CD4-positive, alpha-beta T cell treated with Interleukin-6 for 4 hours (primary cell): ENCODE measurements around the gene BCL2L13.
"Not testable (repeated sequence)": the region's sequence is repeated elsewhere in the genome, so short reads cannot be mapped to it uniquely, and the experiment has no call there.

ENCODE experiments used
- DNase-seq: peaks from one replicate; pipeline ENCODE4 v3.0.0-alpha.2; 2020; ENCODE audit warnings: mixed read lengths

Gene BCL2L13

DNA sequence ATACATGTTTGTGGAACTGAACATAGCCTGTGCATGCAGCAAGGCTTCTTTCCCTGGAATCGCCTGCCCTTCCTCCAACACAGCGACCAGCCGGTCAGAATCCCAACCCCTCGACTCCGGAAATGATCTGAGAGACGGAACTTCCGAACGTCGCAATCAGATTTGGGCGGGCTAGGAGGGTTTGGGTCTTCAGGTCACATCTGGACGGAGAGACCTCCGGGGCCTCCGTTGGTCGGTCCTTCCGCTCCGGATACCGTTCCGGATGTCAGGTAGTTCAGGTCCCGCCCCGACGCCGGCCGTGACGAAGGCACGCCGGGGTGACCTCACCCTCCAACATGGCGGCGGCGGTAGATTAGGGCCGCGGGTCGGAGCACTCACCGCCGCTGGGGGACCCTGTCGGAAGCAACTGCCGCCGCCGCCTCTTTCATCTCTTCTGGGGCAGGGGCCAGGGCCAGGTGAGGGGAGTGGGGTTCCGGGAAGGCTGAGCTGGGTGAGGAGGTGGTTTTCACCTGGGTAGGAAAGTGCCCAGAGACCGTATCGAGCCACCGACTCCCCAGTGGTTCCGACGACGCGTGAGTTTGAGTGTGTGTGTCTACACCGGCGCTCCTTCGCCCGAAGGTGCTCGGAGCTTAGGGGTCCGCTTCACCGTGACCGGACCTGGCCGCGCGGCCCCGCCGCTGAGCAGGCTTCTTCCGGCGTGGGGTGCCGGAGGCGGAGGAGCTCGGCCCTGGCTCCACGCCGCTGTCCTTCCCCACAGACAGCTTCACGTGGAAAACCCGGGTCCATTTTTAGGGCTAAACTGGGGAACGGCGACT lies at the start of gene BCL2L13:
Gene BCL2L13 (plus strand): TSS at position 326 of the 815 bp plus-strand sequence. CDS start 16,955 bp downstream, outside the sequence.
- DNase-seq: peak; percentile 89

DNA sequence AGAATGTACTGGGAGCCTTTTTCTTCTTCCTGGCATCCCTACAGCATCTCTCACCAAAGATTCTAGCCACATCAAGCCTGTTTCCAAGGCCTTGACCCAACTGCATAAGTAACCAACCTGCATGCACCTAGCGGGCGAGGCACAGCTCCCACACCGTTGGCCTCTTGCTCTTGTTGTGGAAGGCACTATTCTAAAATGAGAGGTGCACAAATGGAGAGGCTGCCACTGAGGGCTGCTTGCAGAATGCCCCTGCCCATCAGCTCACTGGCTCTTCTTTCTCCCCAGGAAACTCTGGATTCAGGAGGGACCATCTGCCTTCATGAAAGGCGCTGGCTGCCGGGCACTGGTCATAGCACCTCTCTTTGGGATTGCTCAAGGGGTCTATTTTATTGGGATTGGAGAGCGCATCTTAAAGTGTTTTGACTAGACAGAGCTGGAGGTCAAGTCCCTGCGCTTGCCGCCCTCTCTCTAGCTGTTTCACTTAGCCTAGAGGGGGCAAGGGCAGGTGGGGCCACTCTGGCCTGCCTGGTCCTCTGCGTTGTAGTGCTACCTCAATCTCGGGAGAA lies 48.7 kb upstream of the BCL2L13 start:
- DNase-seq: no peak

DNA sequence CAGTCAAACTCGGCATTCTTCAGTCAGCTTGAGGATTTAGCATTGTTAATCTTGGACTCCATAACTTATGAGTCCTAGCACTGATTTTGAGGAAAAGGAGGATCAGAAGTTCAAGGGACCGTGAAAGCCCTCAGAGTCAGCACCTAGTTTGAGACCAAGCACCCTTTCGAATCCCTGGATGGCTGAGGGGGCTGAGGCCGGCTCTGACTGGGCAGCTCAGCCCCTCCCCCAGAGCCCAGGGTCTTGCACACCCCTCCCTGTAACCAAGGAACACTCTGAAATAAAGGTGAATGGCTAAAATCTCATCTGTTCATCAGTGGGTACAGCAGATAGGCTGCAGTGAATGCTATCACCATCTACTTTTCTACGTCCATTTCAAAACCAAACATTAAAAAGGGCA lies 48.0 kb upstream of the BCL2L13 start:
- DNase-seq: no peak

GRCh38 chr22:17592201-17592600 lies 46.4 kb upstream of the BCL2L13 start:
- no peak for DNase-seq

DNA sequence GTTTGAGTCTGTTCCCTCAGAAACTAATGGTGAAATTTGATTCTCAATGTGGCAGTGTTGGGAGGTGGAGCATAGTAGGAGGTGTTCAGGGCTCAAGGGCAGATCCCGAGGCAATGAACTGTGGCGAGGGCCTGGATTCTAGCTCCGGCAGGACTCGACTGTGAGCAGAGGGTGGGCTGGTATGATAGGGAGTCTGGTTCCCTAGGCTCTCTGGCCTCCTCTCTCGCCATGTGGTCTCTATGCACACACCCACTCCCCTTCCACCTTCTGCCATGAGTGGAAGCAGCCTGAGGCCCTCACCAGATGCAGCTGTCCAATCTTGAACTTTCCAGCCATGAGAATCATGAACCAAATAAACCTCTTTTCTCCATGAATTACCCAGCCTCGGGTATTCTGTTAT lies 42.3 kb upstream of the BCL2L13 start:
- no peak for DNase-seq

GRCh38 chr22:17597217-17597616 lies 41.3 kb upstream of the BCL2L13 start:
- DNase-seq: no peak

GRCh38 chr22:17598318-17598717 lies 40.2 kb upstream of the BCL2L13 start:
- DNase-seq: no peak

DNA sequence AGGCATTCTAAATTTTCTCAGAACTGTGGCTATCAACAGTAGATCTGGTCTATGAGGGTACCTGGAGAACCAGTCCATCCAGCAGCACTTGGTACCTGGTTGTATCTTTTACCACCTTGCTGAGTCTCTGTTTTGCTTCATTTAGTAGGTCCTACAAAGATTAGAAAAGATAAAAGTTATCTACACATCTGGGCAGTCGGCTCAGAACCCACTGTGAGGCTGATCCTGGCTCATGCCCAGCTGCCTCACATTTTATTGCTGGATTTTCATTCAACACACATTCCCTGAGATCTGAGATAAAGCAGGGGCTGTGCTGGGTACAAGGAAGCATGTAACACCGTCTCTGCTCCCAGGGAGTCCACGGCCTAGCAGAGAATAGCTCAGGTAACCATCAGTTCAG lies 37.5 kb upstream of the BCL2L13 start:
- DNase-seq: no peak

DNA sequence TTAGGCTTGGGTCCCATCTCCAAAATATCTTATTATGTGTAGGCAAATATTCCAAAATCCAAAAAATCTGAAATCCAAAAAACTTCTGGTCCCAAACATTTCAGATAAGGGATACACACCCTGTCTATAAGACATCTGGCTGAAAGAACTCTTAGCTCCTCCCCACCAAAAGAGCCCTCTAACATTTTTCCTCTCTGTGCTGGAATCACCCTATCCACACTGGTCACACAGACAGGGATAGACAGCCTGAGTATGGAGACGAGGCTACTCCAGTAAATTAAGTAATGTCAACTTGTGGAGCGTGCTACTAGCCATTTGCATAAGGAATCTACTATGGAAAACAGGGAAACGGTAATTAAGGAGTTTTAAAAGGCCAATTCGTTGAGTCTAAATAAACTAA lies 34.9 kb upstream of the BCL2L13 start:
- no peak for DNase-seq

- DNase-seq: no peak
Observed at GRCh38 chr22:17606496-17606895, 32.1 kb upstream of the BCL2L13 start.

DNA sequence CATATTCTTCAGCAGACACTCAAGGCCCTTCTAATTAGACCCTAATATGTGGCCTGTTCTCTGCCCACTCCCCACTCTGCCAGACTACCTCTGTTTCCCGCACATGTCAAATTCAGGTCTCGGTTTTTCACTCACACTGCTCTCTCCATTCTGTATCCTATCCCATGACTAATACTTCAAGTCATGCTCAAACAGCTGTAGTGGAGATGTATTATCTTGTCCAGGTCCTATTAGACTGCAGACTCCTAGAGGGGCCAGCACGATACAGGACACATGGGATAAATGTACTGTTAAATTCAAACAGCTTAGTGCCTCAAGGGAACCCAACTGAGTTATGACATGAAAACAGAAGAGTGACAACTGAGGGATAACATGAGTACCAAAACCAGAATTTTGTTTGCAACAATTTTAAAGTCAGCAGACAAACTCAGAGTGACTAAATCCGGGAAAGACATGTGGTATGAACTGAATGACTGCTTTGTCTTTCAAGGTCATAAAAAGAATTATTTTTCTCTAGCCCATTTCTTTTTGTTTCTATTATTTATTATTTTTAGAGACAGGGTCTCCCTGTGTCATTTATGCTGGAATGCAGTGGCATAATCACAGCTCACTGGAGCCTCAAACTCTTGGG lies 30.6 kb upstream of the BCL2L13 start:
- no peak for DNase-seq

- no peak for DNase-seq
Observed at GRCh38 chr22:17612057-17612456, 26.5 kb upstream of the BCL2L13 start.

- DNase-seq: no peak
Observed at GRCh38 chr22:17613280-17613679, 25.3 kb upstream of the BCL2L13 start.

DNA sequence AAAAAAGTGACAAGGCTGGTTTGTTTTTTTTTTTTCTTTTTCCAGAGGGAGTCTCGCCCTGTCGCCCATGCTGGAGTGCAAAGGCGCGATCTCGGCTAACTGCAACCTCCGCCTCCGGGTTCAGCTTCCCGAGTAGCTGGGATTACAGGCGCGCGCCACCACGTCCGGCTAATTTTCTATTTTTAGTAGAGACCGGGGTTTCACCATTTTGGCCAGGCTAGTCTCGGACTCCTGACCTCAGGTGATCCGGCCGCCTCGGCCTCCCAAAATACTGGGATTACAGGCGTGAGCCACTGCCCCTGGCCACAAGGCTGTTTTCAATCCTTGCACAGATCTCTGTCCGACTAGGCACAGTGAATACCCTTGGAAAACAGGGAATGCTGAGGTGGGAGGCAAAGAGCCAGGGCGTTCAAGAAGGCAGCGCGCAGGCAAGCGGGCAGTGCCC lies 10.6 kb upstream of the BCL2L13 start:
- DNase-seq: no peak

- DNase-seq: peak; percentile 93
Observed at GRCh38 chr22:17628406-17629172, 10.0 kb upstream of the BCL2L13 start, which contains the start of gene ATP6V1E1. Gene ATP6V1E1 (minus strand): TSS chr22:17628749. CDS start chr22:17628635, 114 bp downstream.

- DNase-seq: no peak
Observed at GRCh38 chr22:17629173-17629489, 9.4 kb upstream of the BCL2L13 start.

GRCh38 chr22:17629641-17630040 lies 8.9 kb upstream of the BCL2L13 start:
- no peak for DNase-seq

GRCh38 chr22:17631076-17631565 lies 7.4 kb upstream of the BCL2L13 start:
- no peak for DNase-seq

DNA sequence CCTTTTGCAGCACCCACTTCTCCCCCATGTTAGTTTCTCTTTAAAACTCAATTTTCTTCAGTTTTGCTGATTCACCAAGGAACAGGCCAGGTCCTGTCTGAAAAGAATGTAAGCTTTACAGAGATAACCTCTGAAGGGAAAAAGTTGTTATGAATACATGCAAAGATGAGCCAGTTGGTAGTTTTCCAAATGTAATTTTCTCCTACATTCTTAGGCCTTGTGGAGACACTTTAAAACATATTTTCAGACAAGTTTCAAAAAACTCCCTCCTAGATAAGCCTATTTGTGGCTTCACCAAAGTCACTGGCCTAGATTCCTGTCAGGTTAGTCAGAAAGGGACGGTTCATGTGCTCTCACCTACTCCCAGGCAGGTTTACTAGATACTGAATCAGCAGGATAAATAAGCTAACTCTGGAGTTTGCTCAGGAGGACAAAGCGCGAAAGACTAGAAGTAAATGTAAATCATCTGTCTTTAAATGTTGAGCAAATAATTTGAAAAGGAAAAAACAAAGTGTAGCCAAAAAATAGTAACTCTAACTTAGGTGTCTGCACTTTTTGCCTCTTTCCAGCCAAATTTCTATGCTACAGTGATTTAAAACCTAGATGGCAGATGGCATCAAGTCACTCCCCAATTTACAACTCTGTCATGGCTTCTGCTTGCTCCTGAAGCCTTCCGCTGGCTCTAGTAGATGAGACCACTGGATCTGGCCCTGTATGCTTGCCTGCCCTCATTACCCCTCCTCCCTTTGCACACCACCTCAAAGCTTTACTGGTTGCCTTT lies 5.2 kb upstream of the BCL2L13 start:
- DNase-seq: no peak

GRCh38 chr22:17633998-17634323 lies 4.6 kb upstream of the BCL2L13 start:
- no peak for DNase-seq

- no peak for DNase-seq
Observed at GRCh38 chr22:17634696-17635095, 3.9 kb upstream of the BCL2L13 start.

DNA sequence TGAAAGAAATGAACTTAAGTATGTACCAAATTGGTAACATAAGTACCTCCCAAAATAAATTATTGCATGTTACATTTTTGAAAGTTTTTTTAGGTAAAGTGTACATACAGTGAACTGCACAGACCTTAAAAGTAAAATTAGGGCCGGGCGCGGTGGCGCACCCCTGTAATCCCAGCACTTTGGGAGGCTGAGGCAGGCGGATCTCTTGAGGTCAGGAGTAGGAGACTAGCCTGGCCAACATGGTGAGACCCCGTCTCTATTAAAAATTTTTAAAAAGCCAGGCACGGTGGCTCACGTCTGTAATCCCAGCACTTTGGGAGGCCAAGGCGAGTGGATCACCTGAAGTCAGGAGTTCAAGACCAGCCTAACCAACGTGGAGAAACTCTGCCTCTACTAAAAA lies 1.7 kb upstream of the BCL2L13 start:
- DNase-seq: not testable (repeated sequence)
